Loucy (cell line): ENCODE data around the gene PAQR3.
"Not testable (repeated sequence)": the region's sequence is repeated elsewhere in the genome, so short reads cannot be mapped to it uniquely, and the experiment has no call there.

Experiments
- H2AFZ ChIP-seq: fragments of 200-600 bp; sonication (generic); 2 replicates; pipeline ENCODE4 v1.6.0; 2016; ENCODE audit warnings: antibody characterized with exemption, mild to moderate bottlenecking, low read length, moderate library complexity
- H3F3A ChIP-seq: fragments of 200-600 bp; 2 replicates; pipeline ENCODE4 v1.6.0; 2016; ENCODE audit warnings: antibody characterized with exemption, low read depth, mild to moderate bottlenecking
- H3K27me3 ChIP-seq: fragments of 200-600 bp; sonication (generic); 2 replicates; pipeline ENCODE4 v1.6.1; 2014; ENCODE audit warnings: low read length, mild to moderate bottlenecking; ENCODE audit not compliant: insufficient read depth, poor library complexity, severe bottlenecking
- H3K36me3 ChIP-seq: fragments of 200-600 bp; sonication (generic); 2 replicates; pipeline ENCODE4 v1.6.1; 2016; ENCODE audit warnings: low read length; ENCODE audit not compliant: insufficient read depth
- H3K4me1 ChIP-seq: fragments of 200-600 bp; sonication (generic); 2 replicates; pipeline ENCODE4 v1.5.1; 2014; ENCODE audit warnings: low read length, mild to moderate bottlenecking; ENCODE audit not compliant: insufficient read depth, poor library complexity, severe bottlenecking
- H3K4me2 ChIP-seq: fragments of 200-600 bp; sonication (generic); 2 replicates; pipeline ENCODE4 v1.6.0; 2014; ENCODE audit warnings: antibody characterized with exemption, low read length, low read depth, mild to moderate bottlenecking; ENCODE audit not compliant: poor library complexity, severe bottlenecking
- H3K4me3 ChIP-seq: fragments of 200-600 bp; sonication (generic); 2 replicates; pipeline ENCODE4 v1.5.1; 2014; ENCODE audit warnings: low read length, mild to moderate bottlenecking, mixed read lengths; ENCODE audit not compliant: poor library complexity, severe bottlenecking
- H3K79me2 ChIP-seq: fragments of 200-600 bp; sonication (generic); 2 replicates; pipeline ENCODE4 v1.6.1; 2014; ENCODE audit warnings: low read length; ENCODE audit not compliant: insufficient read depth
- H3K9ac ChIP-seq: fragments of 200-600 bp; sonication (generic); 2 replicates; pipeline ENCODE4 v1.6.0; 2014; ENCODE audit warnings: mild to moderate bottlenecking, low read depth, low read length, moderate library complexity; ENCODE audit not compliant: poor library complexity, severe bottlenecking
- H3K9me2 ChIP-seq: fragments of 200-600 bp; sonication (generic); replicated peaks from 2 replicates; pipeline ENCODE4 v1.6.1; 2016; ENCODE audit warnings: low read depth, low read length, mixed read lengths
- H3K9me3 ChIP-seq: fragments of 200-600 bp; sonication (generic); 2 replicates; pipeline ENCODE4 v1.6.1; 2014; ENCODE audit warnings: mild to moderate bottlenecking, antibody characterized with exemption, low read length, low read depth; ENCODE audit not compliant: insufficient read depth
- H4K20me1 ChIP-seq: fragments of 200-600 bp; sonication (generic); 2 replicates; pipeline ENCODE4 v1.6.0; 2014; ENCODE audit warnings: antibody characterized with exemption, low read length, mild to moderate bottlenecking; ENCODE audit not compliant: insufficient read depth, poor library complexity, severe bottlenecking
- CTCF ChIP-seq: fragments of 200-600 bp; sonication (generic); conservative IDR thresholded peaks from 2 replicates; pipeline ENCODE4 v1.5.1; 2014; ENCODE audit warnings: mild to moderate bottlenecking, antibody characterized with exemption, low read length
- EZH2phosphoT487 ChIP-seq: fragments of 200-600 bp; IDR thresholded peaks from 2 replicates; pipeline ENCODE4 v1.6.1; 2018; ENCODE audit warnings: antibody characterized with exemption, mild to moderate bottlenecking, moderate library complexity, borderline replicate concordance

PAQR3 gene

GRCh38 chr4:78878031-78878430 is 61.2 kb downstream of the PAQR3 start:
- Histone ChIP-seq H3K79me2 (no peaks in the 10 kb centered on the region), H3K9me3 (no peaks in the 10 kb centered on the region), H3K27me3 (no peaks in the 10 kb centered on the region), H3K36me3 (peaks cover 61% of the 10 kb centered on the region; the same call in 1 of the 2 replicates), H3K4me1 (peaks cover 5% of the 10 kb centered on the region), H3K4me2 (no peak overlapping the region), H2AFZ (no peak overlapping the region), H3F3A (0 out of 2 replicates have a peak, but pooled peaks cover 2% of the 10 kb centered on the region), H3K4me3 (no peak overlapping the region), H4K20me1 (no peaks in the 10 kb centered on the region), H3K9ac (no peak overlapping the region), H3K9me2 (no peaks in the 10 kb centered on the region)
- TF ChIP-seq EZH2phosphoT487 (no peak), CTCF (no peak)

- 0 out of 2 replicates have a peak, but pooled peaks cover 2% of the 10 kb centered on the region for H3F3A ChIP-seq
- H2AFZ ChIP-seq: no peak overlapping the region
- H3K9me3 ChIP-seq: no peaks in the 10 kb centered on the region
- TF ChIP-seq CTCF: no peak
- TF ChIP-seq EZH2phosphoT487: no peak
- H3K36me3 ChIP-seq: peaks cover 73% of the 10 kb centered on the region
- no peaks in the 10 kb centered on the region for H3K27me3 ChIP-seq
- H3K4me1 ChIP-seq: peaks cover 5% of the 10 kb centered on the region
- H3K4me3 ChIP-seq: no peak overlapping the region
- H3K4me2 ChIP-seq: no peak overlapping the region
- no peaks in the 10 kb centered on the region for H4K20me1 ChIP-seq
- H3K9me2 ChIP-seq: no peaks in the 10 kb centered on the region
- no peak overlapping the region for H3K9ac ChIP-seq
- H3K79me2 ChIP-seq: no peaks in the 10 kb centered on the region
Measured at GRCh38 chr4:78876568-78877320, 62.5 kb downstream of the PAQR3 start.

- Histone ChIP-seq H2AFZ (no peak overlapping the region), H4K20me1 (peaks cover under 1% of the 10 kb centered on the region)
Measured at GRCh38 chr4:78870056-78870455, 69.2 kb downstream of the PAQR3 start.

GRCh38 chr4:78868712-78869111 is 70.5 kb downstream of the PAQR3 start:
- peaks cover 81% of the 10 kb centered on the region for H3K36me3 ChIP-seq
- not testable (repeated sequence) for H3K9me3 ChIP-seq

More at GRCh38 chr4:78870056-78870455, 69.2 kb downstream of the PAQR3 start:
- Histone ChIP-seq H3K27me3 (no peaks in the 10 kb centered on the region), H3K79me2 (peaks cover 8% of the 10 kb centered on the region; the same call in 1 of the 2 replicates), H3K9me3 (no peaks in the 10 kb centered on the region), H3K36me3 (peaks cover 86% of the 10 kb centered on the region), H3K9ac (no peak overlapping the region), H3K4me3 (no peak overlapping the region), H3K4me2 (no peak overlapping the region), H3K9me2 (no peaks in the 10 kb centered on the region), H3K4me1 (no peaks in the 10 kb centered on the region), H3F3A (no peaks in the 10 kb centered on the region)
- TF ChIP-seq CTCF (no peak), EZH2phosphoT487 (no peak)

More at GRCh38 chr4:78868712-78869111, 70.5 kb downstream of the PAQR3 start:
- H2AFZ ChIP-seq, H4K20me1 ChIP-seq, H3F3A ChIP-seq, H3K9me2 ChIP-seq, H3K4me3 ChIP-seq, H3K4me1 ChIP-seq, H3K27me3 ChIP-seq, H3K4me2 ChIP-seq, H3K9ac ChIP-seq: not testable (repeated sequence)
- peaks cover 11% of the 10 kb centered on the region; the same call in 1 of the 2 replicates for H3K79me2 ChIP-seq
